ENCODE measurements around the gene ACSS2.
"Not testable (repeated sequence)": the region's sequence is repeated elsewhere in the genome, so short reads cannot be mapped to it uniquely, and the experiment has no call there.

The ACSS2 gene

DNA sequence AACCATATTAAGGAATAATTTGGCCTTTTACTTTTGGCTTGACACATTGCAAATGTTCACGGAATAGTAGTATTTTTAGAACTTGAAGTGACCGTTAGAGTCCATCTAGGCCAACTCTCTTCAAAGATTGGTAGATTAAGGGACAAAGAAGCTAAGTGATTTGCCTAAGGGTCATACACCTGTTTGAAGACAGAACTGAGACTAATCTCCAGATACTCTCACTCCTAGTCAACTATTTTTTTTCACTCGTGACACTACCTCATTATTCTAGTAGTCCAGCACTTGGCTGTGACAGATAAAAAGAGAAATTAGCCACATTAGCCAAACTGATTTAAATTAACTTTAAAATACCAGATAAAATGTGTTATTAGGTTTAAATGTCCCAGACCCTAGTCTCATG is 10.6 kb downstream of the ACSS2 start:
- ATAC-seq = no peak
- Mint-ChIP-seq H3K4me3 (no peak overlapping the region), H3K27ac (no peak overlapping the region), H3K9me3 (no peaks in the 10 kb centered on the region), H3K36me3 (peaks cover 25% of the 10 kb centered on the region), H3K27me3 (no peaks in the 10 kb centered on the region), H3K4me1 (no peaks in the 10 kb centered on the region)

DNA sequence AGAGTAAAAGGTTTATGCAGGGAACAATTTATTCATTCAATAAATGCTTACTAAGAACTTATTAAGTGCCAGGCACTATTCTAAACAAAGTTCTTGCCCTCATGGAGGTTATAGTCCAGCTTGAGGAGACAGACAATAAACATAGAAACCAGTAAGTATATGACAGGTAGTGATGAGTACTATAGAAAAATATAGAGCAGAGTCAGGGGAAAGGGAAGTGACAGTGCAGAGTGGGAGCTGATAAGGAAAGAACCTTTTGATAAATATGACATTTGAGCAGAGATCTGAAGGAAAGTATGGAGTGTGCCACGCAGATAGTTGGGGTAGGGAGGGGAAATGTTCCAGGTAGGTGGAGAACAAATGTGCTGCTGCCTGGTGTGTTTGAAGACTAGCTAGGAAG is 12.1 kb downstream of the ACSS2 start:
- ATAC-seq = no peak
- no peaks in the 10 kb centered on the region for H3K9me3 Mint-ChIP-seq
- H3K4me1 Mint-ChIP-seq = peaks cover 10% of the 10 kb centered on the region
- peaks cover 17% of the 10 kb centered on the region for H3K36me3 Mint-ChIP-seq
- H3K27ac Mint-ChIP-seq = no peak overlapping the region
- no peak overlapping the region for H3K4me3 Mint-ChIP-seq
- H3K27me3 Mint-ChIP-seq = no peaks in the 10 kb centered on the region

DNA sequence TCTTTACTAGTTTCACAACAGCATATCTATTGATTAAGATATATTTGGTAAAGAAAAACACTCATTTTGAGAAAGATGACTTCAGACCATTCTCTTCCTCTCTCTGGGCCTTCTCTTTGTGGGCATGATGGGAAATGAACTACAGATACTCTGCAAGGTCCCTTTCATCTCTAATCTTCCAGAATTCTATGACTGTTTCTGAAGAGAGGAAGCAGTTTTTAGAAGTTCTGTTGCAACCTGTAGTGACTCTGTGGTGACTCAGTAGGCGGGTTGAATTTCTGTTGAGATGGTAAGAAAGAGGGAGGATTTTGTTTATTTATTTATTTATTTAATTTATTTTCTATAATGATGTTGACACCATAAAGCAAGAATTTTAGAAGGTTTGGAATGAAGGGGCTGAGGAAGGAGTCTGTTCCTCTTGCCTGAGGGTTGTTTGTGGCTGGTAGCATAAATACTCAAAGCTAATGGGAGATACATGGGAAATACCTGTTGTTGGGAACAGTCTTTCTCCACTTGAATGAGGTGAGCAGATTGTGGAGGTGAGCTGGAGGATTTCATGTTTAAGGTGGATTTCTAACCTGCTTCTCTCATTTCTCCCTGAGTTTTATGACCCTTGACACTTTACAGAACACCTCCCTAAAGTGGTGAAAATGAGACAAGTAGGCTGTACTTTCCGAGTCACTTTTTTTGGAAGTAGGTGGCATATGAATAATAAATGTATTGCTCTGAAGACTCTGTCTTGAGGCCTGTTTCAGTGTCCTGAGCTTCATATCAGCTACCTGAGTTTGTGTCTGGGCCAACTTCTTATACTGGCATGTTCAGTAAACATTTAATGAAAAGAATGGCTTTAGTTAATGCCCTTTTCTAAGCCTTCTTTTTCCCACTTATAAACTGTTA is 15.0 kb downstream of the ACSS2 start:
- ATAC-seq = no peak
- Mint-ChIP-seq H3K4me3 (no peak overlapping the region), H3K27ac (no peak overlapping the region), H3K27me3 (no peaks in the 10 kb centered on the region), H3K4me1 (peaks cover 10% of the 10 kb centered on the region), H3K36me3 (peaks cover 11% of the 10 kb centered on the region), H3K9me3 (no peaks in the 10 kb centered on the region)

DNA sequence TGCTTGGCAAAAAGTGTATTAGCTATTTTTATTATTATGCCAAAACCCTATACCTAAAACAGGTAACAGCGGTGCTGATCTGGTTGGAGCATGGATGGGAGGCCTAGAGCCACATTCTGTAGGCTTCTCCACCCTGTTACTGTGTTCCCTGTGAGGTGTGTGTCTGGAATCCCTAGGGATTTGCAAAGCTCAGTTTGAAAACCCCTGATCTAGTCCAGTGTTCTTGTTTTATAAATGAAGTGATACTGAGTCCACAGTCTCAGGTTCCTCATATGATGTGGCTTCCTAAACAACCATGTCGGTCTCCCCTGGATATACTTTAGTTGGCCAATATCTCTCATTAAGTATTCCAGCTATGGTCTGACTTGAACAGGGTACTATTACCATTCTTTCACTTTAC is 16.3 kb downstream of the ACSS2 start:
- Mint-ChIP-seq H3K27ac (no peak overlapping the region), H3K9me3 (no peaks in the 10 kb centered on the region), H3K36me3 (peaks cover 11% of the 10 kb centered on the region), H3K27me3 (no peaks in the 10 kb centered on the region), H3K4me1 (peaks cover 10% of the 10 kb centered on the region), H3K4me3 (no peak overlapping the region)
- ATAC-seq = peak; percentile 60

DNA sequence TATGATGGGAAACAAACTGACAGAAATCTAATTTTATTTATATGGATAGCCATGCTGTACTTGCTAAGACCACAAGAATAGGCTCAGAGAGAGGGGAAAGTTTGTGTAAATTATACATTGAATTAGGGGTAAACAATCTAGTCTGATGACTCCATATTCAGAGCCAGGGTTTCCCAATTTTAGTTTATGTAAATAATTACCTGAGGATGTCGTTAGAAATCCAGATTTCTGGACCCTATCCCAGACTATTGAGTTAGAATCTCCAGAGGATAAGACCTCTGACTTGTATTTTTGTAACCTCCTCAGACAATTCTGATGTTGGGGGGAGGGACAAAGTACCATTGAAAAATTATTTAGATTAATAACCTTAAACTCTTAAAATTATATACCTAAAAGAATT is 18.3 kb downstream of the ACSS2 start:
- peaks cover 10% of the 10 kb centered on the region for H3K4me1 Mint-ChIP-seq
- H3K36me3 Mint-ChIP-seq = peaks cover 1% of the 10 kb centered on the region
- ATAC-seq = no peak
- H3K4me3 Mint-ChIP-seq = no peak overlapping the region
- H3K27me3 Mint-ChIP-seq = no peaks in the 10 kb centered on the region
- H3K27ac Mint-ChIP-seq = no peak overlapping the region
- no peaks in the 10 kb centered on the region for H3K9me3 Mint-ChIP-seq

- H3K27ac Mint-ChIP-seq = no peak overlapping the region
- H3K4me1 Mint-ChIP-seq = peaks cover 10% of the 10 kb centered on the region
- H3K9me3 Mint-ChIP-seq = no peaks in the 10 kb centered on the region
Observed at GRCh38 chr20:34895465-34895864, 19.1 kb downstream of the ACSS2 start.

GRCh38 chr20:34896086-34896621 is 19.7 kb downstream of the ACSS2 start:
- Mint-ChIP-seq H3K36me3 (peaks cover 3% of the 10 kb centered on the region), H3K27ac (no peak overlapping the region), H3K9me3 (no peaks in the 10 kb centered on the region), H3K27me3 (no peaks in the 10 kb centered on the region), H3K4me1 (peaks cover 10% of the 10 kb centered on the region), H3K4me3 (no peak overlapping the region)
- no peak for ATAC-seq

More at GRCh38 chr20:34895465-34895864, 19.1 kb downstream of the ACSS2 start:
- Mint-ChIP-seq H3K36me3 (no peaks in the 10 kb centered on the region), H3K27me3 (no peaks in the 10 kb centered on the region), H3K4me3 (no peak overlapping the region)
- ATAC-seq = no peak

DNA sequence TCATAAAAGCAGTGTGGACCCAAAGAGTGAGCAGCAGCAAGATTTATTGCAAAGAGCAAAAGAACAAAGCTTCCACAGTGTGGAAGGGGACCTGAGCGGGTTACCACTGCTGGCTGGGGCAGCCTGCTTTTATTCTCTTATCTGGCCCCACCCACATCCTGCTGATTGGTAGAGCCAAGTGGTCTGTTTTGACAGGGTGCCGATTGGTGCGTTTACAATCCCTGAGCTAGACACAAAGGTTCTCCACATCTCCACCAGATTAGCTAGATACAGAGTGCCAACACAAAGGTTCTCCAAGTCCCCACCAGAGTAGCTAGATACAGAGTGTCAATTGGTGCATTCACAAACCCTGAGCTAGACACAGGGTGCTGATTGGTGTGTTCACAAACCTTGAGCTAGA is 21.7 kb downstream of the ACSS2 start:
- ATAC-seq, H3K27me3 Mint-ChIP-seq, H3K36me3 Mint-ChIP-seq, H3K27ac Mint-ChIP-seq, H3K4me1 Mint-ChIP-seq, H3K4me3 Mint-ChIP-seq, H3K9me3 Mint-ChIP-seq: not testable (repeated sequence)

- not testable (repeated sequence) for H3K9me3 Mint-ChIP-seq, H3K4me1 Mint-ChIP-seq, H3K27ac Mint-ChIP-seq, H3K27me3 Mint-ChIP-seq, H3K4me3 Mint-ChIP-seq, ATAC-seq, H3K36me3 Mint-ChIP-seq
Observed at GRCh38 chr20:34898731-34899130, 22.3 kb downstream of the ACSS2 start.

- Mint-ChIP-seq H3K9me3 (no peaks in the 10 kb centered on the region), H3K36me3 (peaks cover 6% of the 10 kb centered on the region), H3K4me1 (no peaks in the 10 kb centered on the region), H3K4me3 (no peak overlapping the region), H3K27me3 (no peaks in the 10 kb centered on the region), H3K27ac (no peak overlapping the region)
- ATAC-seq = no peak
Observed at GRCh38 chr20:34904202-34904621, 27.8 kb downstream of the ACSS2 start.

DNA sequence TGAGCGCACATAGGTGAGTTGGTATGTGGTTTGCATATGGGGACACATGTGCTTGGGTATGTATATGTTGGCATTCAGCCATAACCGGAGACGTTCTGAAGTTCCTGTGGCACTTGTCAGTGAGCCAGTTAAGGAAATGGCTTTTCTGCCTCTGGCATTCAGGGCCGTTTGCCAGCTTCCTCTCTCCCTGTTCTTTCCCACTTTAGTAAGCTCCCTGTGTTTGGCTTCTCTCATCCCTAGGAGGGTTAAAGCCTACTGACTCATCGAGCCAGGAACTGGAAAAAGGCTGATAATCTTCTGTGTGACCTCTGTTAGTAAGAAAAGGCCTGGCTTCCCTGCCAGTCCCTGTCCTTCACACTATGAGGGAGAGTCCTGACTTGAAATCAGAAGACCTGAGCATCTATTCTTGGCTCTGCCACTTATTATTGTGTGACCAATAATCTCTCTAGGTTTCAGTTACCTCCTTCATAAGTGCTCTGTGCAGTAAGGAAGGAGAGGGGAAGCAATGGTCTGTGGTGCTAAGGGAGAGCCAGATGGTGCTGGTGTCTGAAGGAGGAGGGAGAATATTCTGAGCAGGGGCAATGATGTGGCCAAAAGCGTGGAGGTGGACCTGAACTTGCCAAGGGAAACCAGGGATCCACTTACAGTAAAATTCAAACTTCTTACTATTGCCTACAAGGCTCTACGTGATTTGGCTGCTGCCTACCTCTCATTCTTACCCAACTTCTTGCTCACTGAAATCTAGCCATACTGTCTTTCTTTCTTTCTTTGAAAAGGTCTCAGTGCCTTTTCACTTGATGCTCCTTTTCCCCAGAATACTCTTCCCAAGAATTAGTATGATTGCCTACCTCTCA is 31.4 kb downstream of the ACSS2 start:
- Mint-ChIP-seq H3K27me3 (no peaks in the 10 kb centered on the region), H3K9me3 (no peaks in the 10 kb centered on the region), H3K27ac (no peak overlapping the region), H3K4me1 (no peaks in the 10 kb centered on the region), H3K36me3 (peaks cover 6% of the 10 kb centered on the region), H3K4me3 (no peak overlapping the region)
- ATAC-seq = no peak

GRCh38 chr20:34915131-34915530 is 38.7 kb downstream of the ACSS2 start:
- H3K36me3 Mint-ChIP-seq = peaks cover 22% of the 10 kb centered on the region
- no peak for ATAC-seq
- H3K4me1 Mint-ChIP-seq = no peaks in the 10 kb centered on the region
- H3K4me3 Mint-ChIP-seq = no peak overlapping the region
- H3K27me3 Mint-ChIP-seq = no peaks in the 10 kb centered on the region
- H3K9me3 Mint-ChIP-seq = no peaks in the 10 kb centered on the region
- no peak overlapping the region for H3K27ac Mint-ChIP-seq

DNA sequence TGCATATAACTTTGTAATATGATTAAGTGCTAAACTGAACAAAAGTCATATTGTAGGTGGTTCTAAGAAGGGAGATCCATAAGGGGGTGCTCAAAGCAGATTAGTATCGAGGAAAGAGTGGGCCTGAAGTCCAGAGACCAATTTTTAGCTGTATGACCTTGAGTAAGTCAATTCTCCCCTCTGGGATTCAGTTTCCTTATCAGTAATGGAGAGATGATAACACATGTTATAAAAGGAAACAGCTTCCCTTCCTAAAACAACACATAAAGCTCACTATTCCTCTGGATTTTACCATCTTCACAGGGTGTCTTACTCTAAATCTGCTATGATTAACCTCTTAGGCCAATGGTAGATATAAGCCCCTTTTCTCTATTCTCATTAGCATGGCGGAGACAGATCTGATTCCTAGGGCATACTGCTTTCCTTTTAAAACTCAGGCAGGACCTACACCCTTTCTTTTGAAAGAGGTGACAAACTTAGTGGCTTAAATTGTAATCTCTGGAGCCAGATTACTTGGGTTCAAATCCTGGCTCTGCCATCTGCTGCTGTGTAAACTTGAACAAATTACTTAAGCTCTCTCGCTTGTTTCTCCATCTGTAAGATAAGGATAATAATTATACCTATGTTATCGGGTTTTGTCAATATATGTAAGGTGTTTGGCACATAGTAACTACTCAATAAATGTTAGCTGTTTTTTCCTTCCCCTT is 39.5 kb downstream of the ACSS2 start:
- Mint-ChIP-seq H3K36me3 (peaks cover 30% of the 10 kb centered on the region), H3K4me1 (no peaks in the 10 kb centered on the region), H3K27ac (no peak overlapping the region), H3K27me3 (no peaks in the 10 kb centered on the region), H3K4me3 (no peak overlapping the region), H3K9me3 (no peaks in the 10 kb centered on the region)
- no peak for ATAC-seq

DNA sequence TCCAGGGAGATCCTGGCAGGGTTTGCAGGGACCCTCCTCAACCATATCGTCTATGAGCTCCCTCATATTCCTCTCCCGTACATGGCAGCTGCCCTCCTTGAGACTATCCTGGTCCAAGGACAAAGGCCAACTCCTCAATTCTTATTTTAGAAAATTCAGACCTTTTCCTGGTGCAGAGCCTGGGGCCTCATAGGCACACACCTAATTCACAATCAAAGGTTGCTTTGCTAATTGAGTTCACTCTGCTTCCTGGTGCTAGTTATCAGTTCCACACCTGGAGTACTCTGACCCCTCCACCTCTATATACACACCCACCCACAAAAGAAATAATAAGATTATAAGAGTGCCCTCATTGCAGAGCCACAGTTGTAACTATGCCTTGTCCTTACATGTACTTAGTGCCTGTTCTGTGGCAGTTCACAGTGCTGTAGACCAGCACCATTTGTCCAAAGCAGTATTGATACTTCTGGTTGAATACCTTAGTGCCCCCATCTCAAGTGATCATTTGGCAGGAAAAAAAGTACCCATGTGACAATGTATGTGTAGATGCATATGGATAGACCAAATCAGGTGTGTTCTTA is 40.5 kb downstream of the ACSS2 start:
- ATAC-seq = no peak
- no peaks in the 10 kb centered on the region for H3K4me1 Mint-ChIP-seq
- no peak overlapping the region for H3K27ac Mint-ChIP-seq
- no peaks in the 10 kb centered on the region for H3K9me3 Mint-ChIP-seq
- H3K27me3 Mint-ChIP-seq = no peaks in the 10 kb centered on the region
- H3K36me3 Mint-ChIP-seq = peaks cover 25% of the 10 kb centered on the region
- H3K4me3 Mint-ChIP-seq = no peak overlapping the region

DNA sequence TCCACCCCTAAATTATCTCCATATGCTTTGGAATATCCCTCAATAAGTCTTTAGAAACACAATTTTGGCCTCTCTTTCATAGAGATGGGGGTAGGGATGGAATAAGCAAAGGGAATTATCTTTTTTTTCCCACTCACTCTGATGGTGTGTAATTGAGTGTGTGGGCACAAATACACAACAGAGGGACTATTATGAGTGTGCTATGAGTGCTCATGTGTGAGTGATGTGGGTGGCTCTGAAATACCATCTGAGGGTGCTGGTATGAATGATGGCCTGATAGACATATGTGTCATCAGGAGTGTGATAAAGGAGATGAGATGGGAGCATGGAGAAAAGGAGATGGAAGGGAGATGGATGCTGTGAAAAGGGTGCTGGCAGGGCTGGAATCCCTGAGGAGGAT is 43.6 kb downstream of the ACSS2 start:
- no peak for ATAC-seq
- peaks cover 26% of the 10 kb centered on the region for H3K36me3 Mint-ChIP-seq
- H3K9me3 Mint-ChIP-seq = no peaks in the 10 kb centered on the region
- no peaks in the 10 kb centered on the region for H3K4me1 Mint-ChIP-seq
- no peak overlapping the region for H3K4me3 Mint-ChIP-seq
- H3K27me3 Mint-ChIP-seq = no peaks in the 10 kb centered on the region
- H3K27ac Mint-ChIP-seq = no peak overlapping the region
